Measurements from ENCODE around the gene PCSK4. TPM values are rescaled to one million over a fixed set of nuclear protein-coding genes. Genes with fewer than 3 reads are reported as not detected.
A peak's percentile ranks its signal among the peaks of the same experiment; 100 is the strongest.

Gene PCSK4
- total and polyA plus RNA-seq, 2 of the 4 experiments (the other 2 are of a cell fraction): 0.72 to 1.7 TPM

DNA sequence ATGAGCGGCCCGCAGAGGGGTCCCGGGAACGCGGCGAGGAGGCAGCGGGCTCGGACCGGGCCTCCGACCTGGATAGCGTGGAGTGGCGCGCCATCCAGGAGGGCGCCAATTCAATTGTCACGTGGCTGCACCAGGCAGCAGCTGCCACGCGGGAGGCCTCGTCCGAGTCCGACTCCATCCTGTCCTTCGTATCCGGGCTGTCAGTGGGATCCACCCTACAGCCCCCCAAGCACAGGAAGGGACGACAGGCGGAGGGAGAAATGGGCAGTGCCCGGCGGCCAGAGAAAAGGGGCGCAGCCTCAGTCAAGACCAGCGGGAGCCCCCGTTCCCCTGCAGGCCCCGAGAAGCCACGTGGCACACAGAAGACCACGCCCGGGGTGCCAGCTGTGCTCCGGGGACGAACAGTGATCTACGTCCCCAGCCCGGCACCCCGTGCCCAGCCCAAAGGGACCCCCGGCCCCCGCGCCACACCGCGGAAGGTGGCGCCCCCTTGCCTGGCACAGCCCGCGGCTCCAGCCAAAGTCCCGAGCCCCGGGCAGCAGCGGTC is 21.8 kb downstream of the PCSK4 start:
- BruUV-seq (replicated peaks): no TSS peak
- intact Hi-C loops (cut with micrococcal nuclease): no loop called here

More for the DNA sequence above, 21.8 kb downstream of the PCSK4 start:
- Histone ChIP-seq H2AK5ac (ENCODE audit: low read depth, low read length) (no peak overlapping the region), H2BK15ac (ENCODE audit: low read depth, low read length) (no peak overlapping the region), H3K18ac (ENCODE audit: low read depth, low read length) (no peak overlapping the region), H3K4me2 (ENCODE audit: low read depth, low read length) (no peak overlapping the region; the same call in 1 of the 2 replicates), H3K79me1 (ENCODE audit: low read depth in 1 of 2, low read length in 2 of 2) (peaks cover 0 to 13% of the 10 kb centered on the region in 2 experiments; a peak in 1 of 4 replicates), H3K9me3 (ENCODE audit: control insufficient read depth, insufficient read depth, low read length) (no peaks in the 10 kb centered on the region; the same call in 1 of the 2 replicates), H4K8ac (ENCODE audit: low read depth in 2 of 2, low read length in 2 of 2) (no peak overlapping the region), H4K20me1 (ENCODE audit: insufficient read depth, low read length) (peaks cover 76% of the 10 kb centered on the region), H4K91ac (ENCODE audit: insufficient read depth, low read depth, low read length) (no peak overlapping the region), H3K23ac (ENCODE audit: low read depth, low read length) (no peak overlapping the region), H3K56ac (ENCODE audit: extremely low read depth, insufficient read depth, low read length) (no peak overlapping the region), H3K36me3 (ENCODE audit: control insufficient read depth, insufficient read depth, low read length) (no peaks in the 10 kb centered on the region), H2BK120ac (ENCODE audit: low read depth, low read length) (no peak overlapping the region), H3K27me3 (ENCODE audit: control insufficient read depth, insufficient read depth, low read length) (peaks cover 69% of the 10 kb centered on the region), H3K27ac (ENCODE audit: insufficient read depth, low read length) (no peak overlapping the region), H3K4ac (ENCODE audit: low read depth, low read length) (no peak overlapping the region), H3K9ac (ENCODE audit: low read depth, low read length) (no peak overlapping the region), H3K4me1 (ENCODE audit: control insufficient read depth, insufficient read depth, low read length) (peaks cover 21% of the 10 kb centered on the region), H3K9me1 (ENCODE audit: insufficient read depth, low read length) (no peaks in the 10 kb centered on the region), H2BK5ac (ENCODE audit: low read depth, low read length, poor library complexity, severe bottlenecking) (no peak overlapping the region), H2AK9ac (replicated peaks; ENCODE audit: low read depth, low read length, poor library complexity) (no peak overlapping the region), H3K14ac (replicated peaks; ENCODE audit: low read depth, low read length) (no peak overlapping the region), H4K5ac (ENCODE audit: low read depth, low read length) (no peak overlapping the region), H2AFZ (replicated peaks; ENCODE audit: low read length, poor library complexity) (peak overlapping the region; percentile 5), H2BK20ac (ENCODE audit: low read depth, low read length) (no peak overlapping the region), H3K4me3 (ENCODE audit: insufficient read depth, low read depth, low read length) (no peak overlapping the region)
- 8% methylated on average over 27 of the region's 49 CpGs; no CpG with 5 or more reads in 1 of the 2 experiments for WGBS, 2 experiments (ENCODE audit: extremely low coverage in 2 of 2, insufficient read length in 1 of 2)
- TF ChIP-seq, protein P1, sequence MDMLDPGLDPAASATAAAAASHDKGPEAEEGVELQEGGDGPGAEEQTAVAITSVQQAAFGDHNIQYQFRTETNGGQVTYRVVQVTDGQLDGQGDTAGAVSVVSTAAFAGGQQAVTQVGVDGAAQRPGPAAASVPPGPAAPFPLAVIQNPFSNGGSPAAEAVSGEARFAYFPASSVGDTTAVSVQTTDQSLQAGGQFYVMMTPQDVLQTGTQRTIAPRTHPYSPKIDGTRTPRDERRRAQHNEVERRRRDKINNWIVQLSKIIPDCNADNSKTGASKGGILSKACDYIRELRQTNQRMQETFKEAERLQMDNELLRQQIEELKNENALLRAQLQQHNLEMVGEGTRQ (IDR thresholded peaks at IDR 0.05; ENCODE audit: low read depth, low read length): 0 out of 2 replicates have a peak, but pooled peaks have one; percentile 2
- no peak for TF ChIP-seq NFE2L2 (IDR thresholded peaks at IDR 0.05; ENCODE audit: low read depth, low read length)
- no peak for TF ChIP-seq BHLHE40 (IDR thresholded peaks at IDR 0.05; ENCODE audit: low read depth, low read length)
- dilution Hi-C loops (cut with HindIII; ENCODE audit: low sequenced_read_pairs, unreplicated experiment) (no loop called here), in situ Hi-C loops (cut with MboI; ENCODE audit: low sequenced_read_pairs) (no loop called here)
- DNase-seq (no peak), ATAC-seq (ENCODE audit: low read depth) (no peak)
- ChIA-PET CTCF (no interaction called here), POLR2A (ENCODE audit: unreplicated experiment) (no interaction called here)

Data from IMR-90 (cell line).